ENCODE measurements around the gene CARNS1.
"Not testable (repeated sequence)": the region's sequence is repeated elsewhere in the genome, so short reads cannot be mapped to it uniquely, and the experiment has no call there.

Gene CARNS1

DNA sequence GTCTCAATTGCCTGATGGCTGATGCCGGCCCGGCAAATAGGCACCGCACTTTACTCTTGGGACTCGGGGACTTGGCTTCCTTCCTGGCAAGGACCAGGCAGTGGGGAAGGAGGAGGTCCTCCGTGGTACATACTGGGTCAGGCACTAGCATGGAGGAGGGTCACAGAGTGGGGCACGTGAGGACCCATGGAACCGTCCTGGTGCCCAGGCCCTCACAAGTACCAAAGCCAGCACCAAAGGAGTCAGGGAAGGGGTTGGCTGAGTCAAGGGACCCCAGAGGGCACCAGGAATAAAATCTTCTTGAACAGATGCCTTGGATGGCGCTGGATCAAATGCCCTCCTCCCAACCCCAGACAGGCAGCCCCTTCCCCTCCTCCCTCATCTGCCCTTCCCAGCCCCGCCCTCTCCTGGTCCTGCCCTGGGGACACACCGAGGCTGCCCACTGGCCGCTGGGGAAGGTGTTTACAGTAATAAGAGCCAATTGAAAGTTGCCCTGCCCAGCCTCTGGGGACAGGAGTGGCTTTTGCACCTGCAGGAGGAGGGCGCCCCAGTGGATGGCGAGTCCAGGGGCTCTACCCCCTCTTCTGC is 5.6 kb upstream of the CARNS1 start:
- no peak for DNase-seq (ENCODE audit: low read depth)

DNA sequence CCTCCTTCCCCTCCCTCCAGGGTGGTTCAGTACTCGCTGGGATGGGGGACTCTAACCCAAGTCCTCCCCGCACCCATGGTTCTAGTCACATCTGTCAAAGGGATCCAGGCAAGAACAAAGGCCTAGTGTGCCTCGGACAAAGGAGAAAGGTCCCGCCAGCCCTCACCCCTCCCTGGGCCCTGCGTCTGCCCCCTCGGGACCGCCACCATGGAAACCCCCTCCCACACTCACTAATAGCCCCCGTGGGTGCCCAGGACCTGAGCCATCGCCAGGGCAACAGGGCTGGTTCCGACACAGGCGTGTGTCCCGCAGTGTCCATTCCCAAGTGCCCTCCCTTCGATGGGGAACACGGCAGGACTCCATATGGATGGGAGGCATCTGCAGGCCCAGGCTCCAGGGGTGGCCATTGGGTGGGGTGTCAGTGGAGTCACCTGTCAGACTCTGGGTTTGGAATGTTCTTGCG is 5.1 kb upstream of the CARNS1 start:
- DNase-seq (ENCODE audit: low read depth): no peak

DNA sequence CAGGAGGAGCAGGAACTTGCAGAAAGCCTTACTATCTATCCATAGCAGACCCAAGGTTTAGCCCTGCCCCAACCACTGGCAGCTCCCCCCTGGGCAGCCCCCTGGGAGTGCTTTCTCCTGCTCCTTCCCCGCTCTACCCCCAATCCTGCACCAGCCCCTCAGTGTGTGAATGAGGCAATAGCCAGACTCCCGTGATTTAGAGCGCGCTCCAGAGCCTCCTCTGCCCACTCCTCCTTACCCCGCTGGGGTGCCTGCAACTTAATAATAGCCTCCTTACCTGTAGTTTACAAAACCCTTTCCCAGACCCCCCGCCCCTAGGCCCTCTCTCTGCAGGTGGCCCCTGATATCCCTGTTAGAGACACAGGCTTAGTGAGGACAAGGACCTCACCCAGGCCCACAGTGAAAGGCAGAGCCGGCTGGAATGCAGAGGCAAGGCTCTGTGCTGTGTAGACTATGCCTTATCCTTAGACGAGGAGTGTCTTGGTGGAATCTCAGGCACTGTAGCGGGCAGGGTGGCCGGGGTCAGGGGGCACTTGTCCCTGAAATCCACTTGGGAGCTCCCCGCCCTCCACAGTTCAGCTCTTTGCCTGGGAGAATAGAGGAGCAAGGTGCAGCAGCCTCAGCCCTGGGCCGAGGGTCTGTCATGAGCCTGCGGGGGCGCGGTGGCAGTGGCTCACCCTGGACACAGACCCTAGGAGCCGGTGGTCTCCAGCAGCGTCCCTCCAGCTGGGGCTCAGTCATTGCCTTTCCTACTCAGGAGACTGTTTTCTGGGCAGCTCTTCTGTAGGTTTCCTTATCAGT is 4.3 kb upstream of the CARNS1 start:
- DNase-seq (ENCODE audit: low read depth): no peak

DNA sequence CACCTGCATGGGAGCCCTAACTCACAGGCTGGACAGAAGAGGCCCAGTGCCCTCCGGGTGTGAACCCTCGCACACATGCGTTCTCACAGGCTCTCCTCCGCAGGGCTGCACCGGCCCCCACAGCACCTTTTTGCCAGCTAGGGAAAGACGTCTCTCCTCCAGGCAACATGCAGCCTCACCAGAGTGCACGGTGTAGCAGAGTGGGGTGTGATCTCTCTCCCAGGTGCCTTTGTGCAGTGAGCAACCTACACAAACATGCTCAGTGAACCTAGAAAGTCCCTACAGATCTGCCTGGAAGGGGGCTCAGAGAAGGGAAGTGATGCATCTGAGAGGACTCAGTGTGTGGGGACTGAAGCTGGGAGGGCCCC is 3.7 kb upstream of the CARNS1 start:
- DNase-seq (ENCODE audit: low read depth): no peak

GRCh38 chr11:67412495-67413179 is 2.8 kb upstream of the CARNS1 start:
- DNase-seq (ENCODE audit: low read depth): no peak

DNA sequence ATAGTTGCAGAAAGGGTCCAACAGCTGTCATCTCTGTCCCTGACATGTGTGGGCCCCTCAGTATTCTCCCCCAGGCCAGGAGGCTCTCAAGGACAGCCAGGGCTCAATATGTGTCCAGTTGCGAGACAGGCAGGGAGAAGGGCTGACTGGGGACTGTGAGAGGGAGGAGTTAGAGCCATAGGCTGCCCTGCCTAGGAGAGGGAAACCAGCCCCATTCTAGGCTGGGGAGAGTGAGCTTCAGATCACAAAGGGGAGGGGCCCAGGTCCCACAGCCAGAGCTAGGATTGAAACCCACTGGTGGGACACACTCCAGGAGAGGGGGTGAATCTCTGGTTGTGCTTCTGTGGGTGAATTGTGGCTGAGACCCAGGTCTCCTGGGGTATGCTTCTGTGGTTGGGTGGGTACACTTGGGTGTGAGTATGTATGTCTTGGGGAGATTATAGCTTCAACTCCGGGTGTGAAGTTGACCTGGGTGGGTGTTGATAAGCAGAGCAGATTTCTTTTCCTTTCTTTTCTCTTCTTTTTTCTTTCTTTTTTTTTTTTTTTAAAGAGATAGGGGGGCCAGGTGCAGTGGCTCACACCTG is 2.1 kb upstream of the CARNS1 start:
- DNase-seq (ENCODE audit: low read depth): no peak

DNA sequence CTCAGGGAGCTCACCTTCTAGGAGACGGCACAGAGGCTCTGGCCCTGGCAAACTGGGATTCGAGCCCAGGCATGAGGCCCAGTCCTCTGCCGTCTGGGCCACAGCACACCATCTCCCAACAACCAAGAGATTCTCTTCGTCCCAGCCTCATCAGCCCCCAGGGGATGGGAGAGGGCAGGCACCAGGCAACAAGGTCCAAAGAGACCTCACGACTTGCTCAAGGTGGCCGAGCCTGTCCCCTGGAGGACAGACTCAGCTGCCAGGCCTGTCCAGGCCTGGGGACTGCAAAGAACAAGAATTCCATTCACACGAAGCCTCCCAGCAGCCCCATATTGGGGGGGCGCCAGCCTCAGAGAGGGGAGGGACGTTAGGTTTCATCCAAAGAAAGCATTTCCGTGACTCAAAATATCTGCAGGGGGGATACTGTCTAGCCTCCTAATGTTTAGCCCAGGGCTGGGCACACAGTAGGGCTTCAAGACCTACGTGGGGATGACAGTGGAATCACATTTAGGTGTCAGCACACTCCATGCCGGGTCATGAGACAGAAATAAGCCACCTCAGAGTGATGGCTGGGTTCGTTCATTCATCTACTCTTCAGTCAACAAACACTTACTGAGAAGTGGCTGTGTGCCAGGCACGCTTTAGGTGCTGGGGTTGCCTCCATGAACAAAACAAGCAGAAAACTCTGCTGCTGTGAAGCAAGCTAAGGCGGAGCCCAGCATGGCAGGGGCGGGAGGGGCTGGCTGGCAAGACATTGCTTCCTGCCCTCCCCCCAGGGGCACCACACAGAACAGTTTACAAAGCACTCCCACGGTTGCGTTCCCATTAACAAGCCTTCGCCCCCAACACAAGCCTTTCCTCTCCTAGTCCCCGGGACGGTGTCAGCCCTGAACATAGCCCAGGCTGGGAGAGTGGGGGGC is 1.2 kb downstream of the CARNS1 start:
- peak; percentile 19 for DNase-seq (ENCODE audit: low read depth)

GRCh38 chr11:67417425-67417824 is 1.9 kb downstream of the CARNS1 start:
- DNase-seq (ENCODE audit: low read depth): no peak

- no peak for DNase-seq (ENCODE audit: low read depth)
Measured at GRCh38 chr11:67418476-67419281, 3.2 kb downstream of the CARNS1 start.

GRCh38 chr11:67419325-67420049 is 4.0 kb downstream of the CARNS1 start:
- DNase-seq (ENCODE audit: low read depth): no peak

DNA sequence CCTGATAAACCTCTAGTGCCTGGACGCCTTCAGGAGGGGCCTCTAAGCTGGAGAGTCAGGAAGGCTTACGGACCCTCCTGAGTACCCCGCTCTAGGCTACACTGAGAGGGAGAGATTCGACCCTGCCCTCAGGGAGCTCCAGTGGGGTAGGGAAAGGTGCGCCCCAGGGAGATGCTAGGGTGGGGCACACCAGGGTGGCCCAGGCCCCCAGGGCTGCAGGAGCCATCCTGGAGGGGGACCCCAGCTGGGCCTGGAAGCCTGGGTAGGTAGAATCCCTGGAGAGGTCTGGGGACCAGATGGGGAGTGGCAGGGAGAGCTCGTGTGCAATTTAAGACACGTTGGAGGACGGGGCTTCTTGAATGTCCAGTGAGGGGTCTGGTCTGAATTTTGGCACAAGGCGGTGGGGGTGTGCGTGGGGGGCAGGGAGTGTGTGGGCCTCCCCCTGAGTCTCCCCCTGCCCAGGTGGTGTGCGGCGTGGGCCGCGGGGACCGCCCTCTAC is 4.7 kb downstream of the CARNS1 start:
- no peak for DNase-seq (ENCODE audit: low read depth)

GRCh38 chr11:67420646-67421429 is 5.4 kb downstream of the CARNS1 start:
- peak; percentile 76 for DNase-seq (ENCODE audit: low read depth)

GRCh38 chr11:67421430-67422031 is 6.1 kb downstream of the CARNS1 start:
- no peak for DNase-seq (ENCODE audit: low read depth)

- DNase-seq (ENCODE audit: low read depth): no peak
Measured at GRCh38 chr11:67422891-67423290, 7.4 kb downstream of the CARNS1 start.

- DNase-seq (ENCODE audit: low read depth): no peak
Measured at GRCh38 chr11:67423466-67423865, 8.0 kb downstream of the CARNS1 start.

DNA sequence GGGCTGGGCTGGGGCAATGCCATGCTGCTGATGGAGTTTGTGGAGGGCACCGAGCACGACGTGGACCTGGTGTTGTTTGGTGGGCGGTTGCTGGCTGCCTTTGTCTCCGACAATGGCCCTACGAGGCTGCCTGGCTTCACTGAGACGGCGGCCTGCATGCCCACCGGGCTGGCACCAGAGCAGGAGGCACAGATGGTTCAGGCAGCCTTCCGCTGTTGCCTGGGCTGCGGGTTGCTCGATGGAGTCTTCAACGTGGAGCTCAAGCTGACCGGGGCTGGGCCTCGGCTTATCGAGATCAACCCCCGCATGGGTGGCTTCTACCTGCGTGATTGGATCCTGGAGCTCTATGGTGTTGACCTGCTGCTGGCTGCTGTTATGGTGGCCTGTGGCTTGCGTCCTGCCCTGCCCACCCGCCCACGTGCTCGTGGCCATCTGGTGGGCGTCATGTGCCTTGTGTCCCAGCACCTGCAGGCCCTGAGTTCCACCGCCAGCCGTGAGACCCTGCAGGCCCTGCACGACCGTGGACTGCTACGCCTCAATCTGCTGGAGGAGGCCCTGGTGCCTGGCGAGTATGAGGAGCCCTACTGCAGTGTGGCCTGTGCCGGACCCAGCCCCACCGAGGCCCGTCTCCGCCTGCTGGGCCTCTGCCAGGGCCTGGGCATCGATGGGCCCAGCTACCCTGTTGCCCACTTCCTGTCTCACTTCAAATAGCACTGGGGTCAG is 8.6 kb downstream of the CARNS1 start:
- no peak for DNase-seq (ENCODE audit: low read depth)

DNA sequence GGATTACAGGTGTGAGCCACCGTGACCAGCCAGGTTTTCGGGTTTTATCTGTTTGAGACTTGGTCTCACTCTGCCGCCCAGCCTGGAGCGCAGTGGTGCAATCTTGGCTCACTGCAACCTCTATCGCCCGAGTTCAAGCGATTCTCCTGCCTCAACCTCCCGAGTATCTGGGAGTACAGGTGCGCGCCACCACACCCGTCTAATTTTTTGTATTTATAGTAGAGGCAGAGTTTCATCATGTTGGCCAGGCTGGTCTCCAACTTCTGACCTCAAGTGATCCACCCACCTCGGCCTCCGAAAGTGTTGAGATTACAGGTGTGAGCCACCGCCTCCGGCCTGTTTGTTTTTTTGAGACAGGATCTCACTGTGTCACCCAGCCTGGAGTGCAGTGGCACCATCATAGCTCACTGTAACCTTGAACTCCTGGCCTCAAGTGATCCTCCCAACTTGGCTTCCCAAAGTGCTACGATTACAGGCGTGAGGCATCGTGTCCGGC is 11.9 kb downstream of the CARNS1 start:
- DNase-seq (ENCODE audit: low read depth): not testable (repeated sequence)

Measured in fibroblast of gingiva (primary cell).